Hepatocyte (in vitro differentiated cells): ENCODE data around the gene KDM4B.

Experiments
- CTCF ChIP-seq: fragments of 200-600 bp; sonication (generic); IDR thresholded peaks from 2 replicates; pipeline ENCODE4 v1.5.1; 2016; ENCODE audit warnings: antibody characterized with exemption, mild to moderate bottlenecking; ENCODE audit not compliant: poor library complexity
- EZH2phosphoT487 ChIP-seq: fragments of 200-600 bp; sonication (generic); IDR thresholded peaks from one replicate; pipeline ENCODE4 v1.6.1; 2018; ENCODE audit warnings: antibody characterized with exemption, mild to moderate bottlenecking, low read depth, moderate library complexity; ENCODE audit not compliant: unreplicated experiment, severe bottlenecking

GRCh38 chr19:5101871-5102270 lies 133.0 kb downstream of the KDM4B start:
- TF ChIP-seq CTCF (no peak), EZH2phosphoT487 (no peak)
